ENCODE data around the gene HS3ST4. TPM values are rescaled to one million over a fixed set of nuclear protein-coding genes. Genes with fewer than 3 reads are reported as not detected.

The HS3ST4 gene
- total RNA-seq, 2 donors from 2014 or later, result 1.0 to 1.9 TPM

DNA sequence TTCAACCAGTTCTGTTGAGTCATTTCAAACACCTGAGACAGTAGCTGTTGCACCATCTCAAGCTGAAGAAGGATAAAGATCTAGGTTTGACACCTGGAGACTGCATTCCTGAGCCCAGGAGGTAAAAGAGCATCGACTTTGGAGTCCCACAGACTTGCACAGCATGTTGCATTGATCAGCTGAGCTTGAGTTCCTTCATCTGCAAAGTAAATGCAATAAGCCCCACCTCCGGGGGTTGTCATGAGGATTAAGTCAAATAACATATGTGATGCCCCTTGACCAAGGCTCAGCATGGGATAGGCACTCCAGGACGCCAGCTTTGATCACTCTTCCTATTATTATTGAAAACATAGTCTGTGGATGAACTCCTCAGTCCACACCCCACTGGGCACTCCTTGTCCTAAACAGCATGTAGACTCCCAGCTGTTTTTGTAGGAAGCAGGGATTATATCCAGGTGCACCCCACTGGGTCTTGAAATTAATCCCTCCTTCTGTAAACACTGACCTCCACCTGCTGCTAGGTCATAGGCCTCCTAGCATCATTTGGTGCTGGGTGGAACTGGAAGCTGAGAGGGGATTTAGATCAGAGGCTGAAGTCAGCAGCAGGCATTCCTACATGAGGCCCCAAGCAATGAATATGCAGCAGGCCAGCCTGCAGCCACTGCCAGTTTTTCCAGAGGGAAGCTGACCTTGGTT is 259.0 kb downstream of the HS3ST4 start:
- Histone ChIP-seq H3K36me3 (no peaks in the 10 kb centered on the region), H3K9me3 (no peaks in the 10 kb centered on the region), H3K4me1 (replicated peaks) (no peaks in the 10 kb centered on the region), H3K27me3 (replicated peaks; ENCODE audit: insufficient read depth) (no peaks in the 10 kb centered on the region), H3K27ac (no peak overlapping the region), H3K4me3 (no peak overlapping the region)
- intact Hi-C loops (cut with DNase I), result no loop called here
- WGBS, result 29% methylated on average over 3 of the region's 3 CpGs
- TF ChIP-seq, protein P1, sequence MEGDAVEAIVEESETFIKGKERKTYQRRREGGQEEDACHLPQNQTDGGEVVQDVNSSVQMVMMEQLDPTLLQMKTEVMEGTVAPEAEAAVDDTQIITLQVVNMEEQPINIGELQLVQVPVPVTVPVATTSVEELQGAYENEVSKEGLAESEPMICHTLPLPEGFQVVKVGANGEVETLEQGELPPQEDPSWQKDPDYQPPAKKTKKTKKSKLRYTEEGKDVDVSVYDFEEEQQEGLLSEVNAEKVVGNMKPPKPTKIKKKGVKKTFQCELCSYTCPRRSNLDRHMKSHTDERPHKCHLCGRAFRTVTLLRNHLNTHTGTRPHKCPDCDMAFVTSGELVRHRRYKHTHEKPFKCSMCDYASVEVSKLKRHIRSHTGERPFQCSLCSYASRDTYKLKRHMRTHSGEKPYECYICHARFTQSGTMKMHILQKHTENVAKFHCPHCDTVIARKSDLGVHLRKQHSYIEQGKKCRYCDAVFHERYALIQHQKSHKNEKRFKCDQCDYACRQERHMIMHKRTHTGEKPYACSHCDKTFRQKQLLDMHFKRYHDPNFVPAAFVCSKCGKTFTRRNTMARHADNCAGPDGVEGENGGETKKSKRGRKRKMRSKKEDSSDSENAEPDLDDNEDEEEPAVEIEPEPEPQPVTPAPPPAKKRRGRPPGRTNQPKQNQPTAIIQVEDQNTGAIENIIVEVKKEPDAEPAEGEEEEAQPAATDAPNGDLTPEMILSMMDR (IDR thresholded peaks at IDR 0.05), result no peak
- no peak for TF ChIP-seq POLR2A (IDR thresholded peaks at IDR 0.05)
- TF ChIP-seq POLR2AphosphoS5 (IDR thresholded peaks at IDR 0.05), result no peak
- no peak for DNase-seq (ENCODE audit: low spot score)

DNA sequence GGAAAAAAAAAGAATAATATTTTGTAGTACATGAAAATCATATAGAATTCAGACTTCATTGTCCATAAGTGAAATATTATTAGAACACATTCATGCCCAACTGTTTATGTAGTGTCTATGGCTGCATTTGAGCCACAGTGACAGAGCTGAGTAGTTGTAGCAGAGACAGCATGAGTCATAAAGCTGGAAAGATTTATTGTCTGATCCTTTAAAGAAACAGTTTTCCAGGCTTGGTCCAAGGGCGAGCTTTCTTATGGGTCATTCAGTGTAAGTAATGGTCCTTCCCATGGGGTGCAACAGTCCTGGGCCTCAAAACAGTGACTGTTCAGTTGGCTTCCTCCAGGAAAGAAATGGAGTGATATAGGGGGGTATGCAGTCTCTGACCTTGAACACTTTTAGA is 260.2 kb downstream of the HS3ST4 start:
- TF ChIP-seq POLR2A (IDR thresholded peaks at IDR 0.05) (no peak), POLR2AphosphoS5 (IDR thresholded peaks at IDR 0.05) (no peak)
- TF ChIP-seq, protein P1 (IDR thresholded peaks at IDR 0.05), result no peak
- 67% methylated on average over 1 of the region's 1 CpG for WGBS
- intact Hi-C loops (cut with DNase I), result no loop called here
- H3K36me3 ChIP-seq, result no peaks in the 10 kb centered on the region
- H3K9me3 ChIP-seq, result no peaks in the 10 kb centered on the region
- H3K27me3 ChIP-seq (replicated peaks; ENCODE audit: insufficient read depth), result no peaks in the 10 kb centered on the region
- no peaks in the 10 kb centered on the region for H3K4me1 ChIP-seq (replicated peaks)
- H3K27ac ChIP-seq, result no peak overlapping the region
- H3K4me3 ChIP-seq, result no peak overlapping the region
- no peak for DNase-seq (ENCODE audit: low spot score)

DNA sequence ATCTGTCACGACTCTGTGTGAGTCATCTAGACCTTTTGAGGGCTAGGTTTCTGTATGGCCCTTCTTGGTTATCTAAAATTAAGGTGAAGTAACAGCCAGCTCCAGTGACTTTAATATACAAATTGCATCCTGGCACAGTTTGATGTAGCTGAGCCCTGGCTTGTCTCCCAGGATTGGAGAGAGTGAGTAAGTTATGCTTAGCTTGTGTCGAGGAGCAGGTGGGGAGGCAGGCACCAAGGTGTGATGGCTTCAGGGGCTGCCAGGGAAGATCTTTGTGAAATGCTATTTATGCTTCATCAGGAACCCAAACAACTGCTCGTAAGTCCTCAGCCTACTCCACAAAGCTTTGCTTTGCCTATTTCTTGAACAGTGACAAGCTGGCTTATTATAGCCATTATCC is 261.2 kb downstream of the HS3ST4 start:
- no peak overlapping the region for H3K4me3 ChIP-seq
- no peaks in the 10 kb centered on the region for H3K4me1 ChIP-seq (replicated peaks)
- H3K27me3 ChIP-seq (replicated peaks; ENCODE audit: insufficient read depth), result no peaks in the 10 kb centered on the region
- 70% methylated on average over 3 of the region's 3 CpGs for WGBS
- DNase-seq (ENCODE audit: low spot score), result no peak
- intact Hi-C loops (cut with DNase I), result no loop called here
- no peaks in the 10 kb centered on the region for H3K36me3 ChIP-seq
- no peak overlapping the region for H3K27ac ChIP-seq
- TF ChIP-seq POLR2AphosphoS5 (IDR thresholded peaks at IDR 0.05) (no peak), POLR2A (IDR thresholded peaks at IDR 0.05) (no peak)
- TF ChIP-seq, protein P1 (IDR thresholded peaks at IDR 0.05), result no peak
- no peaks in the 10 kb centered on the region for H3K9me3 ChIP-seq

DNA sequence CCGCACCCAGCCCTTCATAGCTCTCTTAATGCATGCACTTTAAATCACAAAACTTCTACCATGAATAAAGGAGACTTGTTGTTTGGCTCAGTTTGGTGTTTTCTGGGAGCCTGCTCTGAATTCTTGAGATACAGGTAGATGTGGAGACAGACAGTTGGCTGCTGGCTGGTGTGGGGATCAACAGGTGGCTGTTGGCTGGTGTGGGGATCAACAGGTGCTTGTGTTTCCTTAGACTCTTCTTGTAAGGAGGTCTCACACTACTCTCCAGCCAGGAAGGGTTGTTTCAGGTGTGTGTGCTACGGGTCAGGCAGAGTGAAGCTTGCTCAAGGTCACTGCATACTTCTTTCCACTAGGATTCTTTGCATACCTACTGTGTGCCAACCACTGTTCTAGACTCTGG is 265.9 kb downstream of the HS3ST4 start:
- H3K4me1 ChIP-seq (replicated peaks), result no peaks in the 10 kb centered on the region
- no peak overlapping the region for H3K27ac ChIP-seq
- TF ChIP-seq POLR2A (IDR thresholded peaks at IDR 0.05), result no peak
- intact Hi-C loops (cut with DNase I), result no loop called here
- no peaks in the 10 kb centered on the region for H3K27me3 ChIP-seq (replicated peaks; ENCODE audit: insufficient read depth)
- no peak overlapping the region for H3K4me3 ChIP-seq
- no peak for DNase-seq (ENCODE audit: low spot score)
- H3K9me3 ChIP-seq, result no peaks in the 10 kb centered on the region
- 86% methylated on average over 2 of the region's 2 CpGs for WGBS
- no peaks in the 10 kb centered on the region for H3K36me3 ChIP-seq

DNA sequence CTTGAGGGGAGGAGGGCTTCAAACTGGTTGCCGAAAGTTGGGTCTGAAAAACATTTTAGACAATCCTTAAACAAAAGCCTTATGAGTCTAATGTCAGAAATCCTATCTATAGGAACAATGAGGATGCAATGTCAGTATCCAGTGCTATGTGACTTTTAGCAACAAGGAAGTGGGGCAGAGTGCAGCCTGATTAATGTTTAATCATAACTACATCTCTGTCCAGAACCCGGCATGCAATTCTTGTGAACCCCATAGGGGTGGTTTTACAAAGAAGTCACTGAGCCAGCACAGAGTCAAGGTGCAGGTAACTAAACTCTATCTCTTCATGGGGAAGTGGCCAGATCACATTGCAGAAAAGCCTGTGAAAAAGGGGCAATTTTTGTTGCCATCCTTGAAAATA is 267.5 kb downstream of the HS3ST4 start:
- H3K27me3 ChIP-seq (replicated peaks; ENCODE audit: insufficient read depth), result no peaks in the 10 kb centered on the region
- no peaks in the 10 kb centered on the region for H3K36me3 ChIP-seq
- 86% methylated on average over 2 of the region's 2 CpGs for WGBS
- H3K27ac ChIP-seq, result no peak overlapping the region
- H3K4me3 ChIP-seq, result no peak overlapping the region
- H3K4me1 ChIP-seq (replicated peaks), result no peaks in the 10 kb centered on the region
- H3K9me3 ChIP-seq, result no peaks in the 10 kb centered on the region
- intact Hi-C loops (cut with DNase I), result no loop called here
- DNase-seq (ENCODE audit: low spot score), result no peak
- TF ChIP-seq POLR2AphosphoS5 (IDR thresholded peaks at IDR 0.05), result no peak
- no peak for TF ChIP-seq POLR2A (IDR thresholded peaks at IDR 0.05)
- TF ChIP-seq, protein P1 (IDR thresholded peaks at IDR 0.05), result no peak
